ENCODE results near the gene APH1A.
"Not testable (repeated sequence)": the region's sequence is repeated elsewhere in the genome, so short reads cannot be mapped to it uniquely, and the experiment has no call there.

The APH1A gene

DNA sequence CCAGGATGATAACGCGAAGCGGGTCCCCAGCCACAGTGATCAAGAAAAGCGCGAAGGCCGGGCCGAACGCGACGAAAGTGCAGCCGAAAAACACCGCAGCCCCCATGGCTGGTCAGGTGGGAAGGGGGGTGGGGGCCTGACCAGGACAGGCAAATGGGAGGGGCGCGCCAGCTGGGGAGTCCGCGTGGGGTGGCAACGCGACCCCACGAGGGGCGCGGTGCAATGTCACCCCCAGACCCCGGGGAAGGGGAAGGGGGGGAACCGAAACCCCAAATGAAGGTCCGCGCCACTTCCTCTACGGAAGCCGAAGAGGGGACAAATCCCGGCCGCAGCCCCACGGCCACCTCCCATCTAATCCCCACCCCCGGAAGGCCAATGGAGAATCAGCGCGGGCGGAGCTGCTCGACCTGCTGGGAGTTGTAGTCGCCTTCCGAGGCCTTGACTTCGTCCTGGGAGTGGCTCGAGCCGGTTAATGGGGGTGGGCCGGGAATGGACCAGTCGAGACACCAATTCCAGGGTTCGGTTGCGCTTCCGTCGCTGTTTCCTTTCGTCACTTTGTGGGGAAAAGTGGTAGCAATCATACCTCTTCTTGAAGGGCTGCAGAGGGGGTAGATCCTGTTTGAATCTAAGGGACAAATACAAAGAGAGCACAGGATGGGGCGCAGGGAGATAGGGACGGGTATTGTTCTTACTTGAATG is at the start of gene APH1A:
TSS of gene APH1A (minus strand) at position 312 of the 699 bp plus-strand sequence. CDS start at position 106, 206 bp downstream.
- peak; percentile 93 for DNase-seq

DNA sequence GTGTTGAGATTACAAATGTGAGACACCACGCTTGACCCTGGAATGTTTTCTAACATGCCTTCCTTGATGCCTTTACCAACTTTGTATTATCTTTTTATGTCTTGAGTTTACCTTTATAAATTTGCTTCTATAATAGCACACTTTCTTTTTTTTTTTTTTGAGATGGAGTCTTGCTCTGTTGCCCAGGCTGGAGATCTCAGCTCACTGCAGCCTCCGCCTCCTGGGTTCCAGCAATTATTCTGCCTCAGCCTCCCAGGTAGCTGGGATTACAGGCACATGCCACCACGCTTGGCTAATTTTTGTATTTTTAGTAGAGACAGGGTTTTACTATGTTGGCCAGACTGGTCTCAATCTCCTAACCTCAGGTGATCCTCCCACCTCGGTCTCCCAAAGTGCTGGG is 45.9 kb upstream of the APH1A start:
- not testable (repeated sequence) for DNase-seq

DNA sequence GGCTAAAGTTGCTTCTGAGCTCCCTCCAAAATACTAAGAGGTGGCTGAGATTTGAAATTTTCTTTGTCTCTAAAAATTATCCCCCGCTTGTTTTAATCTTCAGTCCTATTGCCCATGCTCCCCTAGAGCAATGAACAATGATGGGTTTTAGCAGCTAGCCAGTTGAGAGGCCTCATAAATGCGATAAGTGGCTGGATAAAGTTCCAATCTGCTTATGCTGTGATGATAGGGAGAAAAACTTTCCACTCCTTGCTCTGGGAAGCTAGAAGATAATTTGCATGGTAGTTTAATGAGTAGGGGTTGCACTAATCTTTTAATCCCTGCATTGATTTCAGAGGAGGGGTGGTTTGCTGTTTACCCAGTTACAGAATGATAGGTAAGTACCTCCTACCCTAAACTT is 42.9 kb upstream of the APH1A start:
- DNase-seq: no peak

DNA sequence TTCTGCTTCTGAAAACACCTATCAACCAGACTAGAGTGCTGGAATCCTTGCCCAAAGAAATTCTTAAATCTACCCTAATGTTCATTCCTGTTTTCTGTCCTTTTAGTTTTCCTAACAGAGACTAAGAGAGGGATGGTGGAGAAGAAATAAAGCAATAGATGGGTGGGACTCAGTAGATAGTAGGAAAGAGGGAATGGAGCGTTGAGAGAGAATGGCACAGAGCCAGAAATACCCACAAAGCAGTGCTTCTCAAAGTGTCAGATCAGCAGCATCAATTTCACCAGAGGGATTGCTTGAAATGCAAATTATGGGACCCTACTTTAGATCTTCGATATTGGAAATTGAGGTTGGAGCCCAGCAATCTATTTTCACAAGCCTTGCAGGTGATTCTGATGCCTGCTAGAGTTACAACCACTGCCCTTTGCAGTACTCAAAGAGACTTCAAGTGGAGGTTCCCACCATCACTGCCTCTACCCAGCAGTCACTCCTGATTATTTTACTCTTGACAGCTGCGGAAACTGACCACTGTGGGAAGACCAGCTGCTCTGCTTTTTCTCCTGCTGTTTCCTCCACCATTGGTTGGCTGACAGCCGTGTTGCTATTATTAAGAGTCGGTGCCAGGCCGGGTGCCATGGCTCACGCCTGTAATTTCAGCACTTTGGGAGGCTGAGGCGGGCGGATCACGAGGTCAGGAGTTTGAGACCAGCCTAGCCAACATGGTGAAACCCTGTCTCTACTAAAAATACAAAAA is 41.1 kb upstream of the APH1A start:
- peak; percentile 41 for DNase-seq

DNA sequence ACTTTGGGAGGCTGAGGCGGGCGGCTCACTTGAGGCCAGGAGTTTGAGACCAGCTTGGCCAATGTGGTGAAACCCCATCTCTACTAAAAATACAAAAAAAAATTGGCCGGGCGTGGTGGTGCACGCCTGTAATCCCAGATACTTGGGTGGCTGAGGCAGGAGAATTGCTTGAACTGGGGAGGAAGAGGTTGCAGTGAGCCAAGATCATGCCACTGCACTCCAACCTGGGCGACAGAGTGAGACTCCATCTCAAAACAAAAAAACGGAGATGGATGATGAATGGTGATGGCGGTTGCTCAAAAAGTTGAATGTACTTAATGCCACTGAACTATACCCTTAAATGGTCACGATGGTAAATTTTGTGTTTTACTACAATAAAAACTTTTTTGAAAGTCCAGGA is 39.8 kb upstream of the APH1A start:
- DNase-seq: not testable (repeated sequence)

DNA sequence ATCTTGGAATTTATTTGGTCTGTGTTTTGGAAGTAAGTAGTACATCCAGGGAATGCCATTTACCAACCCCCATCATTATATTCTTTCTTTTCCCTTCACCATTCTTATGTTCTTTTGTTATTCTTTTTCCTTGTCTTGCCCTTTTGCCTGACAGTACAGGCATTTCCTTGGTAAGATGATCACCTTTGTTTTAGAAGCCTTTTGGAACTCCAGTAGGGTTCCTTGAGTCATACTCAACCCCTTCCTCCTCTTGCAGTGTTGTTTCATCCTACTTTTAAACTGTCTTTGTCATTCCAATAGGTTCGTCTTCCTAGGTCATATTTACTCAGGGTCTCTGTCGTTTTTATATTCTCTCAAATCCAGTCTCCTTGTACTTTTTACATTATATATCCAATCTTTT is 34.1 kb upstream of the APH1A start:
- DNase-seq: no peak

DNA sequence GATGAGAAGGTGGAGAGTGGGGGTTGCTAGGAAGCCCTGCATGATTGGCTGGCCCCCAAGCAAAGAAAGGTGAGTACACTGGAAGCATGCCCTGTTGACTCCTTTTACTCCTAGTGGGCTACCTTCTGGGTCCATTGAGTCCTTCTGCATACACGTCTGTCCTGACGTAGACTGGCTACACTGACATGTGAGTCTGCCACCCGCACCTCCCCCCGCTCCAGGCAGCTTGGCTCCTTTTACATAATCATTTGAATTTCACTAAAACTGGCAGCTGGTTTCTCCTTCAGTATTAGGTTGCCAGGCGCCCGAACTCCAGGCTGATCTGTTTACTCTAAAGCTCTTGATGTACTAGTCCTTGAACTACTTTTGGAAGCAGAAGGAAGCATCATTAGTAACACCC is 33.5 kb upstream of the APH1A start:
- no peak for DNase-seq

DNA sequence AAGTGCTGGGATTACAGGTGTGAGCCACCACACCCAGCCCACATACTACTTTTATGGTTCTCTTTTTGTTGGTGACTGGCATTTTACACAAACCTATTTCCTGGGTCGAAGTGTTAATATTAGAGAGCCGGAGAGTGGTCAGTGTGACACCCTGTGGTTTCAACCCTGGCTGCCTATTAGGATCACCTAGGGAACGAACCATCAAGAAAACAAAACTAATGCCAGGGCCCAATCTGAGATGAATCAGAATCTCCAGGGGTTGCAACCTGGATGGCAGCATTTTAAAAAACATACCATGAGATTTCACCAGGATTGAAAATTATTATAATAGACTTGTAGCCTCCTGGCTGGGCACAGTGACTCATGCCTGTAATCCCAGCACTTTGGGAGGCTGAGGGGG is 30.9 kb upstream of the APH1A start:
- DNase-seq: no peak

DNA sequence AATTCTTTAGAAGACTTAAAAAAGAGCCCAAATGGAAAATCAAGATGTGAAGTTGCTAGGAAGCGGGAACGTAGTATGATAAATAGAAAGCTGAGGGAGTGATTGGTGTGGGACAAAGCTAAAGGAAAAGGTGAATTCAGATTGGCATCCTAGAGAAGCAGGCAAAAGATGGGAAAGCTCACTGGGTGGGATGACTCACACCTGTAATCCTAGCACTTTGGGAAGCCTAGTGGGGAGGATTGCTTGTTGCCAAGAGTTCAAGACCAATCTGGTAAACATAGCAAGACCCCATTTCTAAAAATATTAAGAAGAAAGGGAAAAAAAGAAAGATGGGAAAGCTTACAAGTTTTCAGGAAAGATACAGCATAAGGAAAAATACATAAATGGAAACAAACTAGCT is 26.7 kb upstream of the APH1A start:
- no peak for DNase-seq

DNA sequence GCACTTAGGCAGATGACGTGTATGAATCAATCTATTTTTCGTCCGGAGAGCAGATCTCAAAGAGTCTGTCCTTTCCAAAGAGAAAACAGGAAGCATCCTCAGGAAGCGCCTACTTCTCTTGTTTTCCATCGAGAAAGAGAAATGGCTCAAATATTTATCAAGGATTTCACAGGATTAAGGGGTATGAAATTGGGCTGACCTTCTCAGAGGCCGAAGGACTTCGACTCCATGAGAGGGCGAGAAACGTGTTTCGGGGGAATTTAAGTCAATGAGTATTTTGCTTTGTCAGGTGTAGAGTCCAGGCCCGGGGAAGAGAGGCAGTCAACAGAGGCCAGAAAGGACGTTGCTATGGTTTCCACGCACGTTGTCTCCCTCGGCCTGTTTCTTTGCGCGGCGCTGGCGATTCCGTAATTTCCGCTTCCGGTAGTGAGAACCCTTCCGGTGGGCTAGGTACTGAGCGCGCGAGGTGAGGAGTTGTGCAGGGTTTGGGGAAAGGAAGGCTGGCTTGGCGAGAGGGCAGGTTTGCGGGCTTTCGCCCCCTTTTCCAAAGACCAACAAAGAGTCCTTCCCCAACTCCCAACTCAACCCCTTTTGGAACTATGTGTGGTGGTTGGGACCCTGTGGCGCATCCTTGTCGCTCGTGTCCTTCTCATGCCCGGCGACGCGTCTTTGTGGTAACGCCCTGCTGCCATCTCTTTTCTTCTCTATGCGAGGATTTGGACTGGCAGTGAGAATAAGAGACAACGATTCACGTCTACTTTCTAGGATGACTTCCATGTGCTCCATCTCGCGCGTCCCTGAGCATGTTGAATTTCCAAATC is 24.8 kb upstream of the APH1A start, which contains the start of gene MRPS21:
TSS of gene MRPS21 (plus strand) at position 429 of the 821 bp plus-strand sequence. CDS start 506 bp downstream, outside the sequence.
- peak; percentile 64 for DNase-seq

DNA sequence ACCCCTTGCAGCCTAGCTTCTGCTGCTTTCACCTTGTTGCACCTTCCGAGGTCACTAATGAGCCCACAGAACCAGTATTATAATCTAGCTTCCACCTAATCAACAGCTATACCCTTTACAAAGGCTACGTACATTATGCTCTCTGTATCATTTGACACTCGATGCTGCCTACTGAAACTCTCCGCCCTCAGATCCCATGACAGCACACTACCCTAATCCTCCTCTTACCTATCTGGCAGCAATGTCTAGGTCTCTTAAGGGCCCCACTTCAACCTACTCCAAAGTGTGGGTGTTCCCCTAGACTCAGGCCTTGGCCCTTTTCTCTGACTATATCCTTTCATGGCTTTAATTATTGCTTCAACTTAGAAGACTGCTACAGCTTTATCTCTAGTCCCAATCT is 20.0 kb upstream of the APH1A start:
- no peak for DNase-seq

DNA sequence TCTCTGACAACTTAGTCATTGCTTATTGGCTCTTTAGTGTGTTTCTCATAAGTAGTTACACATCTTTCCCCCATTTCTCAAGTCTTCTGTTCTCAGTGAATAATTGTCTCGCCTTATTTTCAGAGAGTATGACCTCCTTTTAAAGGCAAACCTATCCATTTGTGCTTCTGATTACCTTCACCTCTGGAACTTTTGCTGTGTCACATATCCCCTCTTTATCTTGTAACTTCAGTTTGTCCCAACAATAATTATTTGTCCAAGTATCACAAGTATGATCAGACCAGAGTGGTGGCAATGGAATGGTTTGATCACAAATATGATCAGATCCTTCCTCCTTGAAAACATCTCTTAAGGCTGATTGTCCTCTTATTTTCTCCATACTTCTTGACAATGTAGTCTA is 19.6 kb upstream of the APH1A start:
- no peak for DNase-seq

DNA sequence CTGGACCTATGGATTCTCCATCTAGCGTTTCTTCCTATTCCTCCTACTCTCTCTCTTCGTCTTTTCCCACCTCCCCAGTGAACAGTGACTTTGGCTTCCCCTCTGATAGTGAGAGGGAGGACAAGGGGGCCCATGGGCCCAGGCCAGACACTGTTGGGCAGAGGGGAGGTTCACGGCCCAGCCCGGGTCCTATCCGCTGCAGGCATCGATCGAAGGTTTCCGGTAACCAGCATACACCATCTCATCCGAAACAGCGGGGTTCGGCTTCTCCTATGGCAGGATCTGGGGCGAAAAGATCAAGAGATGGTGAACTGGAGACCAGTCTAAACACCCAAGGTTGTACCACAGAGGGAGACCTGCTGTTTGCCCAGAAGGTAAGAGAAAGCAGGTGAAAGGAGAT is 14.4 kb upstream of the APH1A start:
- no peak for DNase-seq

DNA sequence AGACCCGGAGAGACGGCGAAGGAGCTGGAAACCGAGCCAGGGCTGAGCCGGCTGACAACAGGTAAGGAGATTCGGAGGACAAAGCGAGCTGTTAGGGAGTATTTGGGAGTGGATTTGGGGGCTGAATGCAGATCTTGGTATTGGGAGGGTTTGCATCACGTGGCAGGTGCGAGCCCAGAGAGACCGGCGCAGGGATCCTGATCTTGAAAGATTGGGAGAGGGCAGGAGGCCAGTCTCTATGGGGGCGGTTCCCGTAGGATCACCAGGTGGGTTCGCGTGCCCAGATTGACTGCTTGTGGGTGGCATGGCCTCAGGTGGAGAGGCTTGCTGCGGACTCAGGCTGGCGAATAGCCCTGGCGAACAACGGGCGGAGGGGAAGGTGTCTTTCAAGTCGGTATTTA is 13.7 kb upstream of the APH1A start:
- DNase-seq: peak; percentile 67

DNA sequence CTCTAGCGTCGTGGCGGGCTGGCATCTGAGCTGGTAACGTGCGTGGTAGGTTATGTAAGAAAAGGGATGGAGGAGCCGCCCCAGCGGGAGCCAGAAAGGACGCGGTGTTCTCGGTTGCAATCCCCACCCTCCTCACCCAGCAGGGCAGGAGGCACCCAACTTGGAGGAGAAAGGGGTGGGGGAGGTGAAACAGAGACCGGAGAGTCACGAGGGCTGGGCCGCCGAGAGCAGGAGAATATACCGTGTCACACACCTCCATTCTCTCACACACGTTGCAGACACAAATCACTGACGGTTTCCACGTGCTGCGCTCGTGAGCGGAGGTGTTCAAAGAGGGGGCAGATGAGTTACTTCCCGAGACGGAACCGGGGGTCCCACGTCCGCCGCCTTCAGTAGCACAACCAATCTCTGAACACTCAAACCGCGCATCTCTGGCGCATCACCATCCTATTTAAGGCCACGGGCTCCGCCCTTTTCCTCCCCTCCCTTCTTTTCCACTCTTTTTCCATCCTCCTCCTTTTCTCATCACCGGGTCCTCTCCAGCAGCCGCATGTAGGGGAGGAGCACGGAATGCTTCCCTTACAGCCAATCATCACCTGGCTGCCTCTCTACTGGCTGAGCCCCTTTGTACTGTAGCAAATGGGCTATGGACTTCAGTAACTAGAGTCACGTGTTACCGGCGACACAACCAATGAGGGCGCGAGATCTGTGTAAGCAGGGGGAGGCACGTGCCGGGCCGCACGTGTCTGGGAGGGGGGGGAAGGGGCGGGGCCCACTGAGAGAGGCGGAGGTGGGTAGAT is 13.1 kb upstream of the APH1A start, which contains the start of gene CIART:
TSS of gene CIART (plus strand) at position 797 of the 800 bp plus-strand sequence. CDS start 714 bp downstream, outside the sequence.
- peak; percentile 99 for DNase-seq

DNA sequence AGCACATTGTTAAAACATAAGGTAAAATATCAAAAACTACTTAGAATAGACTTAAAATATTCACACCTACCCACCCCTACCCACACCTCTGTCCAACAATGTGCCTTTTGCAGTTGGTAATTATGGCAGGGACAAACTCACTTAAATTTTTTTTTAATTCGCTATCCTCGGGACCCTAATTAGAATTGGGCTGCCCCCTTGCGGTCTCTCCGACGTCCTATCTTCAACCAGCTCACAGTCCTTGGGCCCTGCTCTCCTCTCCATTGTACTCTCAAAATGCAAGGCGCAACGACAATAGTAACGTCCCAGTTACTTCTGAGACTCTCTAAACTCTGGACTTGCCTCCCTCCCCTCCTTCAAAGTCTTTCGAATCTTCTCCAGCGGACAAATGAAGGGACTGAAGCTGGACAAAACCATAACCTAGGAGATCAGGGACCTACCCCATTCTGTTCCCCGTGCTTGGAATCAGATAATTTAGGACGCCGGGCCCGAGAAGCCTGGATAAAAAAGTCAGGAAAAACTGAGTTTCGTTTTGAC is 12.5 kb upstream of the APH1A start:
- DNase-seq: peak; percentile 48

DNA sequence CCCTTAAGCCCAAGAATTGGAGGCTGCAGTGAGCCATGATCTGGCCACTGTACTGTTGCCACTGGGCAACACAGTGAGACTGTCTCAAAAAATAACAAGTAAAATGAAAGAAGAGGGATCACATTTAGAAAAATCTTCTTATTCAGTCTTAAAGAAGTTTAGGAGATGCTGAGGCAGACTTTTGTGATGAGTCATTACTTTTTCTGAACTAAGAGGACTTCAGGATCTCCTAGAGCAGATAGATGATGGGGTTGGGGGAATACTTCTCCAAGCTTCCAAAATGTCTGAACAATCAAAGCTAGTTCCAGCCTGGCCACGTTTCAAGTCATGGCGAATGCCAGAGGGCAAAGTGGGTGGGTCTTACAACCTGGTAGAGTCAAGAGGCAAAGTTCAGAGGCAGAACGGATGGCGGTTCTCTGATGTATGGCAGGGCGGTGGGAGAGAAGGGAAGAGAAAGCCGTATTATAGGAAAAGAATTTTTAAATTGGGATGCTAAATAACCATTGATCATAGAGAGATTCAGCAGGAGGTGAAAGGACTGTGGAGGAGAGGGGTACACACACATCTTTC is 11.4 kb upstream of the APH1A start:
- DNase-seq: no peak

DNA sequence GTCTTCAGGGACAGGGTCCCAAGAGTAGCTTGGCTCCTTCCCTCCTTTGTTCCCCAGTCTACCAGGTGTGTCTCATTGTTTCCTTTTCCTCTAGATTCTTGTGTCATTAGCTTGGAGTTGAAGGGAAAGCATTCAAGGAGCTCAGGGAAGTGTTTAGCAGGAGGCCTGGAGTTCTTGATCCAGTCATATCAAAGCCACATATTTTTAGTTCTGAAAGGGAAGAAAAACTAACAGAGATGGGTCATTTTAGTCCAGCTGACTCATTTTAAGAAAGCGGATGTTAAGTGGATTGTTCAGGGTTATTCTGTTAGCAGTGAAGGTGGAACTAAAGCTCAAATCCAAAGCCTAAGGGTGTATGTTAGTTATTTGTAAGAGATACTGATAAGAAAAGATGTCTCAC is 4.5 kb upstream of the APH1A start:
- DNase-seq: no peak

DNA sequence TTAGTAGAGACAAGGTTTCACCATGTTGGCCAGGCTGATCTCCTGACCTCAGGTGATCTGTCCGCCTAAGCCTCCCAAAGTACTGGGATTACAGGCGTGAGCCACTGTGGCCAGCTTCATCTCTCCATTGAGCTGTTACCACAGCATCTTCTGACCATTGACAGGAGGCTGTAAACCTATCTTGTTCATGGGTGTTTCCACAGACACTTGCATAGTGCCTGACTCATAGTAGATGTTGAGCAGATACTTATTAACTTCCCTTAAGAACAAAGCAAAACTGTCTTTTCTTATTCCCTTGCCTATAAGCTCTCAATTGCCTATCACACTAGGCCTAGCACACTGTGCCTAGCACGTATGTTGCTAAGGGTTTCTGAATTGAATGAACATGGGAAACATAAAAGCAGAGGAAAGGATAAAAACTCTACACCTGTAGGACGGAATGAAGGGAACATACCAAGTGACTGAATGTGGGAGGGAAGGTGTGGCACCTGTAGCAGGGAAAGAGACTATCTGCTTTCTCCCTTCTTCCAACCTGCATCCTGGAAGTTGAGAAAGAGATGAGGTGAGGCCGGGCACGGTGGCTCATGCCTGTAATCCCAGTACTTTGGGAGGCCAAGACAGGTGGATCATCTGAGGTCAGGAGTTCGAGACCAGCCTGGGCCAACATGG is 2.6 kb upstream of the APH1A start:
- DNase-seq: no peak

DNA sequence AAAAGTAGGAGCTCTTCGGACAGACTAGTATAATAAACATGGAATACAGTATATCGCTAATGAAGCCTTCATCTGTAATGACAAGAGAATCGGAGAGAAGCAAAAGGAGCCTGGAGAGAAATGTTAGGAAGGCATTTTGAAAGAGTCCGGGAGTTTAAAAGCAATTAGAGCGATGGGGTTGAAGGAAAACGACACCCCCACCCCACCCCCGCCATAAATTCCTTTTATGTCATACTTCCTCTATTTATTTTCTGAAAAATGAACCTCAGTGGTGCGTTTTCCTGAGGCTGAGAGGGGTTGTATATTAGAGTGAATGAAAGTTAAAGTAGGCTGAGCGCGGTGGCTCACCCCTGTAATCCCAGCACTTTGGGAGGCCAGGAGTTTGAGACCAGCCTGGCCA is 635 bp upstream of the APH1A start:
- no peak for DNase-seq

DNA sequence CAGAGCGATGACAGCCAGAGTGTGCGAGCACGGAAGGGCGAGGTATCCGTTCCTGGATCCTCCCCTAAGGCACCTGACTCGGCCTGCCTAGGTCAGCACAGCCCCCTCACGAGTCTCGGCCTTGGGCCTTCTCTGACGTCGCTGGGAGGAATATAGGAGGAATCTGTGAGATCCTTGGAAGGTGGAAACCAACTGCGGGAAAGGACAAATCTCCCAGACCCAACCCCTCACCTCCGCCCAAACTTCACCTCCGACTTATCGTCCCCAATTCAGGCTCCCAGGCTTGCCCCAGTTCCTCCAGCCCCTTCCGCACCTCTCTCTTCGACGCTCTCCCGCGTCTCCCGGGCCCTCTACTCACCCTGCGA is 494 bp downstream of the APH1A start:
- DNase-seq: no peak
